IMR-90 (cell line): ENCODE measurements around the gene ADAMTS12. TPM values are rescaled to one million over a fixed set of nuclear protein-coding genes. Genes with fewer than 3 reads are reported as not detected.
"Not testable (repeated sequence)": the region's sequence is repeated elsewhere in the genome, so short reads cannot be mapped to it uniquely, and the experiment has no call there.

Experiments
- ATAC-seq: fragments of 200-7000 bp; cut with Tn5 transposase; 2 replicates; pipeline ENCODE4 v1.9.1; 2020; ENCODE audit warnings: low read depth, mild to moderate bottlenecking, moderate library complexity
- BruUV-seq: library from RNA; stranded (reverse); fragments of 400-500 nt; replicated peaks from 2 replicates; lab custom pipeline; 2021; lab: Mats Ljungman, UMichigan
- CTCF ChIA-PET: fragments of 300-600 bp; formaldehyde crosslinking; extraction: SDS; loops from one replicate; lab custom pipeline; 2021; ENCODE audit warnings: antibody characterized with exemption; lab: Yijun Ruan, JAX
- POLR2A ChIA-PET: fragments of 300-600 bp; sonication (Branson Sonifier 250); formaldehyde crosslinking; loops from one replicate; lab custom pipeline; 2022; ENCODE audit warnings: antibody characterized with exemption; ENCODE audit not compliant: unreplicated experiment; lab: Charles Lee
- DNase-seq: peaks from one replicate; pipeline ENCODE4 v3.0.0; 2013
- H2AFZ ChIP-seq: replicated peaks from 2 replicates; pipeline ENCODE3; 2013; ENCODE audit warnings: low read length, mild to moderate bottlenecking; ENCODE audit not compliant: poor library complexity
- H2AK5ac ChIP-seq: 2 replicates; pipeline ENCODE4 v1.6.1; 2013; ENCODE audit warnings: low read depth, low read length, inconsistent platforms
- H2AK9ac ChIP-seq: replicated peaks from 2 replicates; pipeline ENCODE3; 2013; ENCODE audit warnings: mild to moderate bottlenecking, low read depth, low read length, moderate library complexity; ENCODE audit not compliant: poor library complexity
- H2BK120ac ChIP-seq: 2 replicates; pipeline ENCODE4 v1.6.1; 2013; ENCODE audit warnings: low read depth, low read length, inconsistent platforms
- H2BK15ac ChIP-seq: 3 replicates; pipeline ENCODE4 v1.6.1; 2013; ENCODE audit warnings: low read depth, low read length, inconsistent platforms
- H2BK20ac ChIP-seq: 2 replicates; pipeline ENCODE4 v1.6.1; 2013; ENCODE audit warnings: low read depth, mild to moderate bottlenecking, inconsistent platforms, low read length, moderate library complexity
- H2BK5ac ChIP-seq: 2 replicates; pipeline ENCODE4 v1.6.1; 2013; ENCODE audit warnings: mild to moderate bottlenecking, low read depth, low read length, inconsistent platforms; ENCODE audit not compliant: poor library complexity, severe bottlenecking
- H3K14ac ChIP-seq: replicated peaks from 2 replicates; pipeline ENCODE4 v1.6.1; 2013; ENCODE audit warnings: low read depth, low read length, inconsistent platforms
- H3K18ac ChIP-seq: 2 replicates; pipeline ENCODE4 v1.6.1; 2013; ENCODE audit warnings: low read depth, low read length, control low read depth
- H3K23ac ChIP-seq: 2 replicates; pipeline ENCODE4 v1.6.1; 2013; ENCODE audit warnings: low read depth, low read length, inconsistent platforms
- H3K27ac ChIP-seq: 2 replicates; pipeline ENCODE4 v1.5.1; 2013; ENCODE audit warnings: mild to moderate bottlenecking, control low read depth, low read length; ENCODE audit not compliant: insufficient read depth
- H3K27me3 ChIP-seq: 2 replicates; pipeline ENCODE4 v1.6.1; 2013; ENCODE audit warnings: low read length; ENCODE audit not compliant: control insufficient read depth, insufficient read depth
- H3K36me3 ChIP-seq: 2 replicates; pipeline ENCODE4 v1.6.1; 2013; ENCODE audit warnings: low read length, mixed read lengths; ENCODE audit not compliant: control insufficient read depth, insufficient read depth
- H3K4ac ChIP-seq: 2 replicates; pipeline ENCODE4 v1.6.1; 2013; ENCODE audit warnings: low read depth, low read length, inconsistent platforms
- H3K4me1 ChIP-seq: 2 replicates; pipeline ENCODE4 v1.6.1; 2013; ENCODE audit warnings: low read length, mixed read lengths; ENCODE audit not compliant: control insufficient read depth, insufficient read depth
- H3K4me2 ChIP-seq: 2 replicates; pipeline ENCODE4 v1.6.1; 2013; ENCODE audit warnings: low read depth, mild to moderate bottlenecking, control low read depth, low read length, moderate library complexity
- H3K4me3 ChIP-seq: 2 replicates; pipeline ENCODE4 v1.5.1; 2013; ENCODE audit warnings: low read depth, mild to moderate bottlenecking, control low read depth, low read length, moderate library complexity; ENCODE audit not compliant: insufficient read depth
- H3K56ac ChIP-seq: 2 replicates; pipeline ENCODE4 v1.6.1; 2013; ENCODE audit warnings: low read length, inconsistent platforms; ENCODE audit not compliant: insufficient read depth; ENCODE audit errors: extremely low read depth
- H3K79me1 ChIP-seq, 2 experiments: 2 replicates each; pipeline ENCODE4 v1.6.1; 2013; ENCODE audit warnings: low read length in 2 of 2, inconsistent platforms in 1 of 2, low read depth in 1 of 2
- H3K9ac ChIP-seq: 2 replicates; pipeline ENCODE4 v1.6.1; 2013; ENCODE audit warnings: low read depth, low read length, control low read depth
- H3K9me1 ChIP-seq: 2 replicates; pipeline ENCODE4 v1.6.1; 2013; ENCODE audit warnings: low read length, inconsistent platforms; ENCODE audit not compliant: insufficient read depth
- H3K9me3 ChIP-seq: 2 replicates; pipeline ENCODE4 v1.6.1; 2013; ENCODE audit warnings: low read length; ENCODE audit not compliant: control insufficient read depth, insufficient read depth
- H4K20me1 ChIP-seq: 2 replicates; pipeline ENCODE4 v1.6.1; 2013; ENCODE audit warnings: low read length, inconsistent platforms; ENCODE audit not compliant: insufficient read depth
- H4K5ac ChIP-seq: 2 replicates; pipeline ENCODE4 v1.6.1; 2013; ENCODE audit warnings: mild to moderate bottlenecking, low read depth, low read length, control low read depth
- H4K8ac ChIP-seq, 2 experiments: 2 replicates each; pipeline ENCODE4 v1.6.1; 2013; ENCODE audit warnings: low read depth in 2 of 2, low read length in 2 of 2, control low read depth in 1 of 2, inconsistent platforms in 1 of 2
- H4K91ac ChIP-seq: 2 replicates; pipeline ENCODE4 v1.6.1; 2013; ENCODE audit warnings: low read depth, low read length, inconsistent platforms; ENCODE audit not compliant: insufficient read depth
- WGBS, 2 experiments: methylation state at CpG; one replicate each; pipeline versions ENCODE4 v1.1.5 to v1.1.7; 2013; ENCODE audit warnings: missing lambda C conversion rate in 2 of 2; ENCODE audit not compliant: insufficient read length in 1 of 2; ENCODE audit errors: extremely low coverage in 2 of 2; 5-methylcytosine and 5-hydroxymethylcytosine counted together
- dilution Hi-C: fragments of 300-500 bp; cut with HindIII; formaldehyde crosslinking; loops from one replicate; pipeline ENCODE4 v1.14.3; 2018; ENCODE audit warnings: low sequenced_read_pairs; ENCODE audit not compliant: unreplicated experiment
- in situ Hi-C: fragments of 300-500 bp; cut with MboI; formaldehyde crosslinking; loops from 3 replicates; pipeline ENCODE4 v1.14.3; 2019; ENCODE audit warnings: low sequenced_read_pairs, inconsistent platforms, mixed read lengths
- intact Hi-C: fragments of 100-400 bp; cut with micrococcal nuclease; formaldehyde crosslinking; loops from 2 replicates; pipeline ENCODE4 v1.10.0; 2022
- polyA plus RNA-seq, 3 experiments: library from polyadenylated mRNA; depleted of rRNA; stranded (reverse); fragments of >200 nt; gene quantifications; 2 replicates each; pipeline ENCODE4 v1.2.3, GENCODE V29; 2012; ENCODE audit warnings: low replicate concordance in 1 of 3
- total RNA-seq: library from RNA; depleted of rRNA; stranded (reverse); fragments of >200 nt; gene quantifications from 2 replicates; pipeline ENCODE4 v1.2.3, GENCODE V29; 2012

The ADAMTS12 gene
- total and polyA plus RNA-seq, 2 of the 4 experiments (the other 2 are of a cell fraction) = 27.3 to 51.3 TPM

DNA sequence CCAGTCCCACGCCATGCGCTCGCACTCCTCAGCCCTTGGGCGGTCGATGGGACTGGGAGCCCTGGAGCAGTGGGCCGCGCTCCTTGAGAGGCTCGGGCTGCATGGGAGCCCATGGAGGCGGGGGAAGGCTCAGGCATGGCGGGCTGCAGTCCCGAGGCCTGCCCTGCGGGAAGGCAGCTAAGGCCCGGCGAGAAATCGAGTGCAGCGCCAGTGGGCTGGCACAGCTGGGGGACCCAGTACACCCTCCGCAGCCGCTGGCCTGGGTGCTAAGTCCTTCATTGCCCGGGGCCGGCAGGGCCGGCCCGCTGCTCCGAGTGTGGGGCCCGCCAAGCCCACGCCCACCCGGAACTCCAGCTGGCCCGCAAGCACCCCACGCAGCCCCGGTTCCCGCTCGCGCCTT, 376.4 kb downstream of the ADAMTS12 start:
- H2AFZ ChIP-seq, H3K4ac ChIP-seq, H2AK5ac ChIP-seq, CTCF ChIA-PET, H2BK15ac ChIP-seq, H4K20me1 ChIP-seq, H3K27me3 ChIP-seq, H3K56ac ChIP-seq, H2AK9ac ChIP-seq, BruUV-seq, H3K27ac ChIP-seq, H3K36me3 ChIP-seq, H3K9me1 ChIP-seq, H3K18ac ChIP-seq, H4K91ac ChIP-seq, POLR2A ChIA-PET, ATAC-seq, H3K4me1 ChIP-seq, in situ Hi-C loops, H3K4me2 ChIP-seq, H3K23ac ChIP-seq, DNase-seq, dilution Hi-C loops, H2BK120ac ChIP-seq, H2BK5ac ChIP-seq, H2BK20ac ChIP-seq, H3K14ac ChIP-seq, H4K5ac ChIP-seq, intact Hi-C loops, H3K9ac ChIP-seq, H3K4me3 ChIP-seq, H3K79me1 ChIP-seq, H4K8ac ChIP-seq, H3K9me3 ChIP-seq: not testable (repeated sequence)
- no CpG with 5 or more reads among the region's 32 CpGs for WGBS, 2 experiments
